ENCODE results near the gene ITM2B.

Gene ITM2B

DNA sequence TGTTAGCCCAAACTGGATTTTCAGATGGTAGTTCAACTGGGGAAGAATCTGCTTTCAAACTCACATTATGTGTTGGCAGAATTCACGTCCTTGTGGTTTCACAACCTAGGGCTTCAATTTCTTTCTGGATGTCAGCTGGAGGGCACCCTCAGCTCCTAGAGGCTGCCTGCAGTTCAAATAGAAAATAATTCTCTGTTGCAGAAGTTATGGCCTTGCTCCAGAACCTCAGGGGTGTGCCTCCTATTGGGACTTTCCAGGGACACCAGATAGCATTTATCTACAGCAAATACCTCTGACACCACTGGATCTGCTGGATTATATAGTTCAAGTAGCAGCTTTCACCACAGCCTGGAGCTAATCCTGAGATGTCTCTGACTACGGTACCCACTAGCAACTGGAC lies 58.7 kb downstream of the ITM2B start:
- Mint-ChIP-seq H3K27me3 (peaks cover 2% of the 10 kb centered on the region), H3K36me3 (ENCODE audit: low read depth) (no peaks in the 10 kb centered on the region), H3K9me3 (no peaks in the 10 kb centered on the region), H3K4me1 (ENCODE audit: low read depth) (no peaks in the 10 kb centered on the region), H3K4me3 (no peak overlapping the region), H3K27ac (no peak overlapping the region)
- intact Hi-C loops (cut with micrococcal nuclease), result no loop called here

DNA sequence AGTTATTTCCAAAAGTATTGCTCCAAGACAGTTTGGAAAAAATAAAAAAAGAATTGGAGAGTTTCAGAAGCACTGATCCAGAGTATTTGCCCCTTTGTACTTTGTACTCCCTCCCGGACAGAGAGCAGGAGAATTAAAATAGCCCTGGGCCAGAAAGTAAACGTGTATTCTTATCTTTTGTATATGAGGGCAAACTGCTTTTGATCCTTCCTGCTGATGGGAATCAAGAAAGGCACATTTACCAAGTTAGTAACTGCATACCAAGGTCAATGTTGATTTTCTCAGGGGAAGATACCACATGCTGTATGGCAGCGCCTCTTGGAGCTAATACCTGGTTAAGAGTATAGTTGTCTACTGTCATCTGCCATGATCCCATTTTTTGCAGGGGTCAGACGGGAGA lies 59.6 kb downstream of the ITM2B start:
- Mint-ChIP-seq H3K4me3 (no peak overlapping the region), H3K4me1 (ENCODE audit: low read depth) (no peaks in the 10 kb centered on the region), H3K36me3 (ENCODE audit: low read depth) (no peaks in the 10 kb centered on the region), H3K9me3 (no peaks in the 10 kb centered on the region), H3K27ac (no peak overlapping the region), H3K27me3 (peaks cover 2% of the 10 kb centered on the region)
- intact Hi-C loops (cut with micrococcal nuclease), result no loop called here

DNA sequence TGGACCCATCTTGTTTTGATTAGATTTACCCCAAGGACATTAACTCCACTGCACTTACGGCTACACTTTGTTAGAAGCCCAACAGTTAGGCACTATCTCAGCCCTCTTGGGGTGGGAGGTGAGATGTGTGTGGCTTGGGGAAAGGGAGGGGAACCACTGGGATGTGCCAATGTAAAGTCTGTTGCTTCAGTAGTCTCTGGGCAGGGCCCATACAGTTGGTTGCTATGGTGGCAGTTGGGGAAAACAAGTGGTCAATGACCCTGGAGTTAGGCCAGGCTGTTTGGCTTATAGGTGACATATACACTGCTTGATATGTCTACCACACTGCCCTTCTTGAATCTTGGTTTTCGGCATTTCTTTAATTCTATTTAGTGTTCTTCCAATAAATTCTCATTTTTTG lies 61.6 kb downstream of the ITM2B start:
- Mint-ChIP-seq H3K27me3 (no peaks in the 10 kb centered on the region), H3K4me3 (no peak overlapping the region), H3K36me3 (ENCODE audit: low read depth) (no peaks in the 10 kb centered on the region), H3K27ac (no peak overlapping the region), H3K9me3 (no peaks in the 10 kb centered on the region), H3K4me1 (ENCODE audit: low read depth) (peaks cover 4% of the 10 kb centered on the region)
- intact Hi-C loops (cut with micrococcal nuclease), result no loop called here

DNA sequence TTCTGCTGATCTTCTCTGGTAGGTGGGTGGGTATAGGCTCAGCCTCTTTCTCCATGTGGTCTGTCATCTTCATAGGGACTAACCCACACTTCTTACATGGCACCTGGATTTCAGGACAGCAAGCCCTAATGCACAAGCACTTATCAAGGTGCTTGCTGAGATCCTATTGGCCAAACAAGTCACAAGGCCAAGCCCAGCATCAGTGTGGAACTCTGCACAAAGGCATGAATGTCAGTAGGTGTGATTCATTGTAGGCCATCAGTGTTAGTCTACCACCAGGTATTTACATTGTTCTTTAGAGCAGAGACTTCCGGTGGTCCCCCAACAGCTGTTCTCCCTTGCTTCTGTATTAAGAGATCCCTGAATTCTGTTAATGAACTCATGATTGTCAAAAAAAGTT lies 62.3 kb downstream of the ITM2B start:
- intact Hi-C loops (cut with micrococcal nuclease), result no loop called here
- Mint-ChIP-seq H3K27ac (no peak overlapping the region), H3K9me3 (no peaks in the 10 kb centered on the region), H3K27me3 (no peaks in the 10 kb centered on the region), H3K4me3 (no peak overlapping the region), H3K4me1 (ENCODE audit: low read depth) (peaks cover 8% of the 10 kb centered on the region), H3K36me3 (ENCODE audit: low read depth) (no peaks in the 10 kb centered on the region)

DNA sequence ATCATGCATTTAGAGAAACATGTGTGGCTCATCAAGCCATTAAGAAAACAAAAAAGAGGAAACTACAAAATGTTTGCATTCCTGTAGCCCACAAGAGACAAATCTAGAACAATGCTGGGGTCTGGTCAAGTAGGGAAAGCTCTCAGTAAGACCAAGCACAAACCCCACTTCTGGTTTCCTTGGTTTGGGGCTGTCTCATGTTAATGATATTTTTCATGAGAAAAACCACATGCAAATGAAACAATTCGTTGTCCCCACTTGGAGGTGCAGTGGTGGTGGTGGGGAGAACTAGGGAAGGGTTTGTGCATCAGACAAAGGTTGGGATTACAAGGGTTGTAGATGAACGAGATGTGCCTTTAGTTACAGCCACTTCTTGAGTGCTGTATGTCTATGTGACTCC lies 63.5 kb downstream of the ITM2B start:
- intact Hi-C loops (cut with micrococcal nuclease), result no loop called here
- H3K36me3 Mint-ChIP-seq (ENCODE audit: low read depth), result no peaks in the 10 kb centered on the region
- H3K27ac Mint-ChIP-seq, result no peak overlapping the region
- H3K4me1 Mint-ChIP-seq (ENCODE audit: low read depth), result peaks cover 8% of the 10 kb centered on the region
- H3K4me3 Mint-ChIP-seq, result no peak overlapping the region
- H3K9me3 Mint-ChIP-seq, result no peaks in the 10 kb centered on the region
- no peaks in the 10 kb centered on the region for H3K27me3 Mint-ChIP-seq

DNA sequence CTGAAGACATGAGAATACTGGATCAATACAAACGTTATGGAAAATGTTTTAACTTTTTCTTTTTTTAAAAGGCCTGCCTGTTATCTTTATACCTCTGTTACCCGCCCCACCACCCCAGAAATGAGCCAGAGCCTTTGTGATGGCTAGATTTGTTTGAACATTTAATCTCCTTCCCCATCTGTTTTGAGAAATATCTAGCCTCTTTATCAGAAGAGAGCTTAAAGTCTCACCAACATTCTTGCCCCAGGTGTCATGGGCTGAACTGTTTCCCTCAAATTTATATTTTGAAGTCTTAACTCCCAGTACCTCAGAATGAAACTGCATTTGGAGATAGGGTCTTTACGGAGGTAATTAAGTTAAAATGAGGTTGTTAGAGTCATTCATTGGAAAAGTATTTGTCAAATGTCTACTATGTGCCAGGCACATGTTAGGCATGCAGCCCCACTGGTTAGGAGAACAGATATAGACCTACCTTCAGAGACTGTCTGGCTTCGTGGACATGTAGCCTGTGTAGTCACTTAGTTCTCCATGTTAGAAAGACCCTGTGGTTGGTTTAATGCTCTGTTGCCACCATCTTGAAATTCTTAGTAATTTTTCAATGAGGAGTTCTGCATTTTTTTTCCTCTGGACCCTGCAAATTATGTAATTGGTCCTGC lies 64.3 kb downstream of the ITM2B start:
- Mint-ChIP-seq H3K9me3 (no peaks in the 10 kb centered on the region), H3K4me1 (ENCODE audit: low read depth) (peaks cover 8% of the 10 kb centered on the region), H3K36me3 (ENCODE audit: low read depth) (no peaks in the 10 kb centered on the region), H3K4me3 (no peak overlapping the region), H3K27me3 (no peaks in the 10 kb centered on the region), H3K27ac (no peak overlapping the region)
- intact Hi-C loops (cut with micrococcal nuclease), result no loop called here

DNA sequence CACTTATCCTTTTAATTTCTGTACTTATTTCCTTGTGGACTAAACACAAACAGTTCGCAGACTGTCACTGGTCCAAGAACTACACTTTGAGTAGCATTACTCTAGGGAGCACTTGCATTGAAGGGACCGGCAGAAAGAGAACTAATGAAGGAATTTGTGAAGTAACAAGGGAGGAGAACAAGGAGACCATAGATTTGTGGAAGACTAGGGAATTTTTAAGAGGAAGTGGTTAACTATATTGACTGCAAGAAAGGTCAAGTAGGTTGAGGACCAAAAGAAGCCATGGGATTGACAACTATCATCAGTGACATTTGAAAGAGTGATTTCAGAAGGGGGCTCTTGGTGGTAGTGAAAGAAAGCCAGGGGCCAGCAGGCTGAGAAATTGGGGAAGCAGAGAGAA lies 66.6 kb downstream of the ITM2B start:
- no peaks in the 10 kb centered on the region for H3K9me3 Mint-ChIP-seq
- no peak overlapping the region for H3K4me3 Mint-ChIP-seq
- intact Hi-C loops (cut with micrococcal nuclease), result no loop called here
- peaks cover 15% of the 10 kb centered on the region for H3K36me3 Mint-ChIP-seq (ENCODE audit: low read depth)
- H3K4me1 Mint-ChIP-seq (ENCODE audit: low read depth), result peaks cover 17% of the 10 kb centered on the region
- no peaks in the 10 kb centered on the region for H3K27me3 Mint-ChIP-seq
- peak overlapping the region; percentile 8 for H3K27ac Mint-ChIP-seq

DNA sequence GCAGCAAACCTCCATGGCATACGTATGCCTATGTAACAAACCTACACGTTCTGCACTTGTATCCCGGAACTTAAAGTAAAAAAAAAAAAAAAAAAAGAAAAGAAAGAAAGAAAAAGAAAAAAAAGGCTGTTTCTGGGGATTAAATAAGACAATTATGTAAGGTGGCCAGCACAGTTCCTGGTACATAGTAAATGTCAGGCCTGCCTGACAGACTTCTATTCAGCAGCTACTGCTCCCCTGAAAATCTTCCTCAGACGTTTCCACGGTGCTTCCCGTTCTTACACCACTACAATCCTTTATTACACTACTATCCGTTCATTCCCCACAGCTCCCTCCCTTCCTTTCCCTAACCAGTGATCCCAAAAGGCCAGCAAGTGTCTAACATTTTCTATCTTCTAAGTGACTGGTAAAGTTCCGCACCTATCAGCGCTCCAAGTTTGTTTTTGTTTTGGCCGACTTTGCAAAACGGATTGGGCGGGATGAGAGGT lies 69.9 kb downstream of the ITM2B start:
- Mint-ChIP-seq H3K9me3 (no peaks in the 10 kb centered on the region), H3K4me1 (ENCODE audit: low read depth) (peaks cover 33% of the 10 kb centered on the region), H3K27ac (peak overlapping the region; percentile 95), H3K4me3 (peak overlapping the region; percentile 77), H3K36me3 (ENCODE audit: low read depth) (peaks cover 37% of the 10 kb centered on the region), H3K27me3 (no peaks in the 10 kb centered on the region)
- intact Hi-C loops (cut with micrococcal nuclease), result loop anchor here (1.0 to 5.0 kb wide), 2 partner anchors 41 to 70 kb away; partner anchors contain the start of gene ITM2B

DNA sequence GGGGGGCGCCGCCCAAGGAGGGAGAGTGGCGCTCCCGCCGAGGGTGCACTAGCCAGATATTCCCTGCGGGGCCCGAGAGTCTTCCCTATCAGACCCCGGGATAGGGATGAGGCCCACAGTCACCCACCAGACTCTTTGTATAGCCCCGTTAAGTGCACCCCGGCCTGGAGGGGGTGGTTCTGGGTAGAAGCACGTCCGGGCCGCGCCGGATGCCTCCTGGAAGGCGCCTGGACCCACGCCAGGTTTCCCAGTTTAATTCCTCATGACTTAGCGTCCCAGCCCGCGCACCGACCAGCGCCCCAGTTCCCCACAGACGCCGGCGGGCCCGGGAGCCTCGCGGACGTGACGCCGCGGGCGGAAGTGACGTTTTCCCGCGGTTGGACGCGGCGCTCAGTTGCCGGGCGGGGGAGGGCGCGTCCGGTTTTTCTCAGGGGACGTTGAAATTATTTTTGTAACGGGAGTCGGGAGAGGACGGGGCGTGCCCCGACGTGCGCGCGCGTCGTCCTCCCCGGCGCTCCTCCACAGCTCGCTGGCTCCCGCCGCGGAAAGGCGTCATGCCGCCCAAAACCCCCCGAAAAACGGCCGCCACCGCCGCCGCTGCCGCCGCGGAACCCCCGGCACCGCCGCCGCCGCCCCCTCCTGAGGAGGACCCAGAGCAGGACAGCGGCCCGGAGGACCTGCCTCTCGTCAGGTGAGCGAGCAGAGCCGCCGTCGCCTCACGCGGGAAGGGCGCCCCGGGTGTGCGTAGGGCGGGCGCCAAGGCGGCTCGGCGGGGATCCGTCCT lies 70.5 kb downstream of the ITM2B start, which contains the start of gene RB1:
Gene RB1 (plus strand): TSS at position 393 of the 784 bp plus-strand sequence. CDS start 162 bp downstream, at position 555.
- intact Hi-C loops (cut with micrococcal nuclease), result loop anchor here (1.0 to 5.0 kb wide), 2 partner anchors 41 to 70 kb away; partner anchors contain the start of gene ITM2B
- Mint-ChIP-seq H3K9me3 (no peaks in the 10 kb centered on the region), H3K27ac (peak within 1 kb of the TSS; percentile 95), H3K4me1 (ENCODE audit: low read depth) (peaks cover 33% of the 10 kb centered on the region), H3K27me3 (no peaks in the 10 kb centered on the region), H3K4me3 (peak within 1 kb of the TSS; percentile 77), H3K36me3 (ENCODE audit: low read depth) (peaks cover 44% of the 10 kb centered on the region)

DNA sequence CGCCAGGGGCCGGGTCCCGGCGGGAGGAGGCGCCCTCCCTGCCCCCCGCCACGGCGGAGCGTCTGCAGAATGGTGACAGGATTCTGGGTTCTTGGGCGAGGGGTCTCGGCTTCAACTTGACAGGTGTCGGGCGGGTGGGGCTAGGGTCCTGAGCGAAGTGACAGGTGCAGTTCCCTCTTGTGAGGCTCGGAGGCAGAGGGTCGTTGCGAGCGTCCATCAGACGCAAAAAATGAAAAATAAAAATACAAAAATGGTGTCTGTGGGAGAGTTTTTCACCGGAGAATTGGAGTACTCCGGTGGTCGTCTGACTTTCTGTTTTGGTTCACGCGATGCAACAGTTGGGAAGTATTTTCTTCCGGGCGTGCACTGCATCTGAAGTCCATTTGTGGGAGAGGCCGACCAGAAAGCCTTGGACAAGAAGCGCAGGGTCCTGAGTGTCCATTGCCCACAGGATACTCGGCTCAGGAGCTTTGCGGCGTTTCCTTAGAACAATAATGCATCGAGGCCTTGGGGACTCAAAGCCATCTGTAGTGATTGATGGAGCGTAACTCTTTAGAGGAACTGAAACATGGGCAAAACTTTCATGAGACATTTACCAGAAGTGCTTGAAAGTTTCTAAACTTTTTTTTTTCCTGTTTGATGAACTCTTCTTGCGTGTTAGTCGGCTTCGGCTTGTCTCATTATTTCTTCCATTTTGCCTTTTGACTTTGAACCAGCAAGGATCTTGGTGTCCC lies 71.3 kb downstream of the ITM2B start:
- Mint-ChIP-seq H3K4me1 (ENCODE audit: low read depth) (peaks cover 33% of the 10 kb centered on the region), H3K27me3 (no peaks in the 10 kb centered on the region), H3K36me3 (ENCODE audit: low read depth) (peaks cover 44% of the 10 kb centered on the region), H3K9me3 (no peaks in the 10 kb centered on the region), H3K4me3 (peak overlapping the region; percentile 77), H3K27ac (peak overlapping the region; percentile 95)
- intact Hi-C loops (cut with micrococcal nuclease), result loop anchor here (5.0 kb wide), 1 partner anchor 42 kb away; no protein-coding TSS in a partner anchor

DNA sequence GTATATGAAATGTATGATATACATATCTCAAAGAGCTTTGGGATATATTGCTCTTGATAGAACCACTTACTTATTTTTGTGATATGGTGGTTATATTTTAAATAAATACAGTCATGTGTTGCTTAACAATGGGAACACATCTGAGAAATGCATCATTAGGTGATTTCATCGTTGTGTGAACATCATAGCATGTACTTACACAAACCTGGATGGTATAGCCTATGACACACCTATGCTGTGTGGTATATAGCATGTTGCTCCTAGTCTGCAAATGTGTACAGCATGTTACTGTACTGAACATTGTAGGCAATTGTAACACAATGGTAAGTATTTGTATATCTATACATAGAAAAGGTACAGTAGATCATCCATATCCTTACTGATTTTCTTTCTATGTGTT lies 78.2 kb downstream of the ITM2B start:
- Mint-ChIP-seq H3K9me3 (peaks cover 11% of the 10 kb centered on the region), H3K4me3 (no peak overlapping the region), H3K27me3 (no peaks in the 10 kb centered on the region), H3K36me3 (ENCODE audit: low read depth) (peaks cover 75% of the 10 kb centered on the region), H3K27ac (no peak overlapping the region), H3K4me1 (ENCODE audit: low read depth) (peaks cover 30% of the 10 kb centered on the region)
- intact Hi-C loops (cut with micrococcal nuclease), result no loop called here

DNA sequence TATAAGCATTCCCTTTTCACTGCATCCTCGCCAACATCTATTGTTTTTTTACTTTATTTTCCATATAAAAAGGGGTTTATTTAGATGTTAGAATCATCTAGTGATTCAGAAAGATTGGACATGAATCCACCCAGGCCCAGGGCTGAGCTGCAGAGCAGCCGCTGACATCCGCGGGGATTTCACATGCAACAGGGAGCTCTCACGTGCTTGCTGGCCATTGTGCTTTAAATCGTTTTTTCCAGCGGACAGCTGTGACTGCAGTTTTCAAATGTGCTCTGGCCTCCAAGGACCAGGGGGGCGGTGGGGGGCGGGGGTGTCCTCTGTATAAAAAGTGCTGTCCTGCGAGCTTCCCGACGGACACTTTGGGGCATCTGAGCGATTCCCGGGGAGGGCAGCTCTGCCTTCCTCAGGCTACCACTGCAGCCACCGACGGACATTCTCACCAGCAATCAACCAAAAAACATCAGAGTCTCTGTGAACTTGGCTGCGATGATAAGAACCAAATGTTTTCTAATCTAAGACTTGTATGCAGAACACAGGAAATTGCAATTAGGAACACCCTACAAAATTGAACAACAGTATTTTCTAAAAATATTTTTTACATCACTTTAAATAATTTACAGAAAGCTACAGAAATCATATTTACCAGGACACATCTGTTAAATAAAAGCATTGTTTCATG lies 83.1 kb downstream of the ITM2B start:
- H3K27me3 Mint-ChIP-seq, result peaks cover 33% of the 10 kb centered on the region
- H3K9me3 Mint-ChIP-seq, result peaks cover 36% of the 10 kb centered on the region
- intact Hi-C loops (cut with micrococcal nuclease), result no loop called here
- H3K36me3 Mint-ChIP-seq (ENCODE audit: low read depth), result peaks cover 98% of the 10 kb centered on the region
- no peak overlapping the region for H3K27ac Mint-ChIP-seq
- H3K4me1 Mint-ChIP-seq (ENCODE audit: low read depth), result peaks cover 43% of the 10 kb centered on the region
- no peak overlapping the region for H3K4me3 Mint-ChIP-seq

DNA sequence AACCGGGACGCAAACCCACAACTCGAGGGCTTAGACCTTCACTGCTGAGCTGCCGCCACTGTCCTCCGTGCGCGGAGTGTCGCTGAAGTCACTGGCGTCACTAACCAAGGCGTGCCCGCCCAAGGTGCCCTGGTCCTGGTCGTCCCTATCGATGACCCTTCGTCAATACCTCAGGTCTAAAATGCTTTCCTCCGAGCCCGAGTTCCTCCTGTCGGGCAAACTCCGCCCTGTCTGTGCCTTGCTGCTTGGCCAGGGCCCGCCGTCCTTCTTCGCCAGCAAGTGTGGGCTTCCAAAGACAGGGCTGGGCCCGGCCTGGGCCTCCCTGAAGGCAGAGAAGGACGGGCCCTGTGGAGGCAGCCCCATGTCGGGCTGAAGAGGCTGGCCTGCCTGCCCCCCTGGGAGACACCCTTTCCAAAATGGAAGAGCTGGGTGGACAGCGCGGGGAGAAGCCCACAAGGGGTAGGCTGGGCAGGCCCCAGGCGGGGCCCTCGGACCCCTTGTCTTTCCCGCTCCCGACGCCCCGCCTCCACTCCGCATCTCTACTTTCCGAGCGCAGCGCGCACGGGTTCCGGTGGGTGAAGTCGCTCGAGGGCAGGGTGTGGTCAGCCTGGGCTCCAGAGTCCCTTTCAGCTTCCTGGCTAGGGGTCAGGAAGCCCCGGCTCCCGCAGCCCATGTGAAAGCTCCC lies 84.0 kb downstream of the ITM2B start:
- no peak overlapping the region for H3K4me3 Mint-ChIP-seq
- peaks cover 40% of the 10 kb centered on the region for H3K27me3 Mint-ChIP-seq
- intact Hi-C loops (cut with micrococcal nuclease), result no loop called here
- peaks cover 47% of the 10 kb centered on the region for H3K4me1 Mint-ChIP-seq (ENCODE audit: low read depth)
- H3K36me3 Mint-ChIP-seq (ENCODE audit: low read depth), result peaks cover 100% of the 10 kb centered on the region
- H3K27ac Mint-ChIP-seq, result no peak overlapping the region
- H3K9me3 Mint-ChIP-seq, result peaks cover 41% of the 10 kb centered on the region

Data from dendritic cell treated with granulocyte-macrophage colony-stimulating factor and Interleukin-4, amounts not matched to agents 40 ng/mL and 50 ng/mL, for 4 days (primary cell).